GM12801 (cell line): ENCODE measurements around the gene REPS1.

Source experiments
- CTCF ChIP-seq: IDR thresholded peaks from one replicate; pipeline ENCODE4 v1.5.1; 2011; ENCODE audit warnings: control low read depth; ENCODE audit not compliant: insufficient read length; ENCODE audit errors: extremely low read depth

Gene REPS1, protein sequence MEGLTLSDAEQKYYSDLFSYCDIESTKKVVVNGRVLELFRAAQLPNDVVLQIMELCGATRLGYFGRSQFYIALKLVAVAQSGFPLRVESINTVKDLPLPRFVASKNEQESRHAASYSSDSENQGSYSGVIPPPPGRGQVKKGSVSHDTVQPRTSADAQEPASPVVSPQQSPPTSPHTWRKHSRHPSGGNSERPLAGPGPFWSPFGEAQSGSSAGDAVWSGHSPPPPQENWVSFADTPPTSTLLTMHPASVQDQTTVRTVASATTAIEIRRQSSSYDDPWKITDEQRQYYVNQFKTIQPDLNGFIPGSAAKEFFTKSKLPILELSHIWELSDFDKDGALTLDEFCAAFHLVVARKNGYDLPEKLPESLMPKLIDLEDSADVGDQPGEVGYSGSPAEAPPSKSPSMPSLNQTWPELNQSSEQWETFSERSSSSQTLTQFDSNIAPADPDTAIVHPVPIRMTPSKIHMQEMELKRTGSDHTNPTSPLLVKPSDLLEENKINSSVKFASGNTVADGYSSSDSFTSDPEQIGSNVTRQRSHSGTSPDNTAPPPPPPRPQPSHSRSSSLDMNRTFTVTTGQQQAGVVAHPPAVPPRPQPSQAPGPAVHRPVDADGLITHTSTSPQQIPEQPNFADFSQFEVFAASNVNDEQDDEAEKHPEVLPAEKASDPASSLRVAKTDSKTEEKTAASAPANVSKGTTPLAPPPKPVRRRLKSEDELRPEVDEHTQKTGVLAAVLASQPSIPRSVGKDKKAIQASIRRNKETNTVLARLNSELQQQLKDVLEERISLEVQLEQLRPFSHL

GRCh38 chr6:138987643-138988468 lies at the start of gene REPS1:
TSS of gene REPS1 (minus strand) at chr6:138988253. CDS start at chr6:138987682, 571 bp downstream.
- no peak for TF ChIP-seq CTCF

- TF ChIP-seq CTCF: no peak
Measured at GRCh38 chr6:139037490-139037889, 49.4 kb upstream of the REPS1 start.

GRCh38 chr6:139030228-139030963 lies 42.3 kb upstream of the REPS1 start:
- no peak for TF ChIP-seq CTCF

- no peak for TF ChIP-seq CTCF
Measured at GRCh38 chr6:139029470-139030227, 41.6 kb upstream of the REPS1 start.

DNA sequence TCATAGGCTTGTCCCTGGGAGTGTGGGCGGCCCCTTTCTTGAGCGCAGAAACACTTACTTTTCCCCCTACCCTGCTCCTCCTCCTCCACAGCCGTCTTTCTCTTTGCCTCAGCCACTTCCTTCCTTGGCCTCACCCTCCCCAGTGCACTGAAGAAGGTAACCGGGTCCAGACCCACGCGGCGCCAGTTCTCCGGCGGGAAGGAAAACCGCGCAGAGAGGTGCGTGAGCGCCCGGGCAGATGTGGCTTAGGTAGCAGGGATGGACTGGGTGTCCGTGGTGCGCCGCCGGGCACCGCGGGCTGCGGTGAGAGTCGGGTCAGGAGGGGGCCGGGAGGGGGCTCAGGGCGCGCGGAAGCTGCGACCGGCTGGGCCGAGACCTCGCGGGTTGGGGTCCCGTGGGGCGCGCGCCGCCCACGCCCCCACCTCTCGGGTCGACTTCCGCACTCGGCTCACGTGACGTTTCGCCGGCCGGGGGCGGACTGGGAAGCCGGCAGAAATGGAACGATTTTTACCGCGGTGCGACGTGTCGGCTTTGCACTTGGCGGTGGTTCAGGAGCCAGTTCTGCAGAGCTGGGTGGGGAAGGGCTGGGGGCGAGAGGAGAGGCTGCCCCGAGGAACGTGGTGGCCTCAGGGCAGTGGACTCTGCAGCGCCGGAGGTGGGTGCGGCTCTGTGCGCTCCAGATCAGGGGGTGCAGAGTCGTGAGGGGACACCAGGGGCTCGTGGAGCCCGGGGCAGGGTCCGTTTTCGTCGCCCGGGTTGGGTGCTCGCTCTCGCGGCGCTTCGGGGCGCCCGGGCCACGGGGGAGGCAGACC lies 40.8 kb upstream of the REPS1 start, which contains the start of gene ABRACL:
TSS of gene ABRACL (plus strand) at position 88 of the 812 bp plus-strand sequence. CDS start 5,416 bp downstream, outside the sequence.
- TF ChIP-seq CTCF: no peak

DNA sequence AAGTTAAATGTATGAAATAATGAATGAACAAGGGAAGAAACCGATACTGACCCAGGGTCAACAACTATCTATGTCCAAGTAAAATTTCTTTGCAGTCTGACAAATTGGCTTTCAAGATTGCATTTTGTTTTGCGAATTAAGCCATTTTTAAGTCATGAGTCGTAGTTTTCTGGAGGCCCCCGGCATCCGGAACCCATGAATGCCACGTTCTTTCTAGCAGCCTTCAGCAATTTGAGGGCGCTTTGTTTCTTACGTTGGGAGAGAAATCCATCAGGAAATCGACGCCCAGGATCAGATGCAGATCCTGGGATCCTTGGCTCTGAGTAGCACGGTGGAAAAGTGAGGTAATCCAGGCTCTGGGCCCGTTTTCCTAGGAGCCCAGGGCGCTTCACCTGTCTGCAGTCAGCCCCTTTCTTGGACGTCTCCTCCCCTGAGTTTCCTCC lies 40.2 kb upstream of the REPS1 start:
- TF ChIP-seq CTCF: no peak
